ENCODE results near the gene EEF2KMT.
A peak's percentile ranks its signal among the peaks of the same experiment; 100 is the strongest.

EEF2KMT gene

GRCh38 chr16:5065326-5065725 is 32.3 kb downstream of the EEF2KMT start:
- Histone ChIP-seq H3K27me3 (replicated peaks) (no peaks in the 10 kb centered on the region), H3K36me3 (replicated peaks) (no peaks in the 10 kb centered on the region), H3K4me3 (ENCODE audit: low read depth, low read length) (no peak overlapping the region), H3K27ac (no peak overlapping the region)
- in situ Hi-C loops (cut with HindIII; ENCODE audit: low pct_ligation_motif_present, low sequenced_read_pairs) = no loop called here
- DNase-seq = no peak
- TF ChIP-seq CTCF (IDR thresholded peaks at IDR 0.05; ENCODE audit: low read depth, low read length, missing control alignments) = no peak

GRCh38 chr16:5064915-5065314 is 32.7 kb downstream of the EEF2KMT start:
- H3K36me3 ChIP-seq (replicated peaks) = no peaks in the 10 kb centered on the region
- H3K27ac ChIP-seq = no peak overlapping the region
- TF ChIP-seq CTCF (IDR thresholded peaks at IDR 0.05; ENCODE audit: low read depth, low read length, missing control alignments) = no peak
- no peak overlapping the region for H3K4me3 ChIP-seq (ENCODE audit: low read depth, low read length)
- in situ Hi-C loops (cut with HindIII; ENCODE audit: low pct_ligation_motif_present, low sequenced_read_pairs) = no loop called here
- DNase-seq = peak; percentile 26
- H3K27me3 ChIP-seq (replicated peaks) = no peaks in the 10 kb centered on the region

GRCh38 chr16:5062790-5063765 is 34.5 kb downstream of the EEF2KMT start:
- Histone ChIP-seq H3K4me3 (ENCODE audit: low read depth, low read length) (no peak overlapping the region), H3K27me3 (replicated peaks) (no peaks in the 10 kb centered on the region), H3K36me3 (replicated peaks) (no peaks in the 10 kb centered on the region), H3K27ac (no peak overlapping the region)
- in situ Hi-C loops (cut with HindIII; ENCODE audit: low pct_ligation_motif_present, low sequenced_read_pairs) = no loop called here
- no peak for DNase-seq
- TF ChIP-seq CTCF (IDR thresholded peaks at IDR 0.05; ENCODE audit: low read depth, low read length, missing control alignments) = peak; percentile 12

GRCh38 chr16:5062051-5062450 is 35.5 kb downstream of the EEF2KMT start:
- no peak overlapping the region for H3K4me3 ChIP-seq (ENCODE audit: low read depth, low read length)
- no peak for TF ChIP-seq CTCF (IDR thresholded peaks at IDR 0.05; ENCODE audit: low read depth, low read length, missing control alignments)
- no peaks in the 10 kb centered on the region for H3K27me3 ChIP-seq (replicated peaks)
- in situ Hi-C loops (cut with HindIII; ENCODE audit: low pct_ligation_motif_present, low sequenced_read_pairs) = no loop called here
- H3K36me3 ChIP-seq (replicated peaks) = no peaks in the 10 kb centered on the region
- no peak for DNase-seq
- H3K27ac ChIP-seq = no peak overlapping the region

- no peak overlapping the region for H3K27ac ChIP-seq
- in situ Hi-C loops (cut with HindIII; ENCODE audit: low pct_ligation_motif_present, low sequenced_read_pairs) = no loop called here
- no peak for TF ChIP-seq CTCF (IDR thresholded peaks at IDR 0.05; ENCODE audit: low read depth, low read length, missing control alignments)
- no peaks in the 10 kb centered on the region for H3K27me3 ChIP-seq (replicated peaks)
- no peak overlapping the region for H3K4me3 ChIP-seq (ENCODE audit: low read depth, low read length)
- no peaks in the 10 kb centered on the region for H3K36me3 ChIP-seq (replicated peaks)
- no peak for DNase-seq
These were observed 37.4 kb downstream of the EEF2KMT start for GRCh38 chr16:5060073-5060641.

All from brain microvascular endothelial cell (primary cell).